RWPE2 (cell line): ENCODE results near the gene TENT5C.

ENCODE experiments used
- ATAC-seq: fragments of 200-7000 bp; cut with Tn5 transposase; 3 replicates; pipeline ENCODE4 v1.9.1; 2021; ENCODE audit warnings: low read depth
- DNase-seq: peaks from one replicate; pipeline ENCODE4 v3.0.0-alpha.2; 2020; ENCODE audit warnings: low spot score
- H3K27ac ChIP-seq: fragments of 450-650 bp; 2 replicates; pipeline ENCODE4 v1.5.1; 2017; ENCODE audit warnings: mild to moderate bottlenecking; ENCODE audit not compliant: poor library complexity, severe bottlenecking
- H3K27me3 ChIP-seq: fragments of 250-450 bp; sonication (Bioruptor Pico); 2 replicates; pipeline ENCODE4 v1.5.1; 2021; ENCODE audit warnings: mild to moderate bottlenecking, moderate library complexity; ENCODE audit not compliant: insufficient read depth, poor library complexity, severe bottlenecking
- H3K36me3 ChIP-seq: fragments of 250-450 bp; sonication (Bioruptor Pico); 2 replicates; pipeline ENCODE4 v1.5.1; 2020; ENCODE audit warnings: low read depth, mild to moderate bottlenecking, moderate library complexity
- H3K4me1 ChIP-seq: fragments of 250-450 bp; sonication (Bioruptor Pico); 2 replicates; pipeline ENCODE4 v1.5.1; 2021; ENCODE audit warnings: mild to moderate bottlenecking, moderate library complexity; ENCODE audit not compliant: insufficient read depth, poor library complexity, severe bottlenecking
- H3K4me3 ChIP-seq: fragments of 250-450 bp; sonication (Bioruptor Pico); 2 replicates; pipeline ENCODE4 v1.5.1; 2021; ENCODE audit warnings: mild to moderate bottlenecking, moderate library complexity; ENCODE audit not compliant: severe bottlenecking
- H3K9me3 ChIP-seq: fragments of 250-450 bp; sonication (Bioruptor Pico); 2 replicates; pipeline ENCODE4 v1.5.1; 2021; ENCODE audit warnings: mild to moderate bottlenecking, moderate library complexity; ENCODE audit not compliant: severe bottlenecking
- TF ChIP-seq, protein P1 (sequence below): fragments of 450-650 bp; IDR thresholded peaks from one replicate; pipeline ENCODE4 v1.5.1; 2017; ENCODE audit warnings: mild to moderate bottlenecking, moderate library complexity; ENCODE audit not compliant: poor library complexity, severe bottlenecking

Gene TENT5C

DNA sequence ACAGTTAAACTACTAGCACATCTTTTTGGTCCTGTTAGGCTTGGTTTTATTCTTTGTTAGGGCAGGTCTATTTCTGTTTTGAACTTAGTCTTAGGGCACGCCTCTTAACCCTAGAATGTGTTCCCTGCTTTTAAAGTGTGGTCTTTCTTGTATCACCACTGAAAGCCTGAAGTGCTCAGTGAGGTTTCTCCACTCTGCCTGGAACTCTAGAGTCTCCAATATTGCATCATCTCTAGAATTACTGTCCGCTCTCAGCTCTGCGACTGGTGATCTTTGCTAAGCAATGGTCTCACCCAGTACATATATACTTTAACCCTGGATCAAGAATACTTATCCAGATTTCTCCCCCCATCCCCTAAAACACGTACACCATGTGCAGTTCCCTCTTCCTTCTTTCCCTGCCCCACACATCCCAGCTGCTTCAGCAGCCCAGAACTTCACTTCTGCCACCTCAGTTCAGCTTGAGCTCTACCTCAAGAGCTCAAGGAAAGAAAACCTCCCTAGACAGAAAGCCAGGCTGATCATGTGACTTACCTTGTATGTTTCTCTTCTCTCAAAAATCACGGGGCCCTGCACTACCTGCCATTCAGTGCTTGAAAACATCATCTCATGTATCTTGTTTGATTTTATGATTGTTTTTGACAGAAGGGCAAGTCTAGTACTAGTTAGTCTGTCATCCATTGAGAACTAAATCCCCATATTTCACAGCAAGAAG lies 59.9 kb downstream of the TENT5C start:
- Histone ChIP-seq H3K36me3 (no peaks in the 10 kb centered on the region), H3K4me1 (no peaks in the 10 kb centered on the region), H3K9me3 (no peaks in the 10 kb centered on the region), H3K4me3 (no peak overlapping the region), H3K27me3 (no peaks in the 10 kb centered on the region), H3K27ac (no peak overlapping the region)
- TF ChIP-seq, protein P1, sequence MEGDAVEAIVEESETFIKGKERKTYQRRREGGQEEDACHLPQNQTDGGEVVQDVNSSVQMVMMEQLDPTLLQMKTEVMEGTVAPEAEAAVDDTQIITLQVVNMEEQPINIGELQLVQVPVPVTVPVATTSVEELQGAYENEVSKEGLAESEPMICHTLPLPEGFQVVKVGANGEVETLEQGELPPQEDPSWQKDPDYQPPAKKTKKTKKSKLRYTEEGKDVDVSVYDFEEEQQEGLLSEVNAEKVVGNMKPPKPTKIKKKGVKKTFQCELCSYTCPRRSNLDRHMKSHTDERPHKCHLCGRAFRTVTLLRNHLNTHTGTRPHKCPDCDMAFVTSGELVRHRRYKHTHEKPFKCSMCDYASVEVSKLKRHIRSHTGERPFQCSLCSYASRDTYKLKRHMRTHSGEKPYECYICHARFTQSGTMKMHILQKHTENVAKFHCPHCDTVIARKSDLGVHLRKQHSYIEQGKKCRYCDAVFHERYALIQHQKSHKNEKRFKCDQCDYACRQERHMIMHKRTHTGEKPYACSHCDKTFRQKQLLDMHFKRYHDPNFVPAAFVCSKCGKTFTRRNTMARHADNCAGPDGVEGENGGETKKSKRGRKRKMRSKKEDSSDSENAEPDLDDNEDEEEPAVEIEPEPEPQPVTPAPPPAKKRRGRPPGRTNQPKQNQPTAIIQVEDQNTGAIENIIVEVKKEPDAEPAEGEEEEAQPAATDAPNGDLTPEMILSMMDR, result no peak
- no peak for ATAC-seq
- DNase-seq, result no peak

DNA sequence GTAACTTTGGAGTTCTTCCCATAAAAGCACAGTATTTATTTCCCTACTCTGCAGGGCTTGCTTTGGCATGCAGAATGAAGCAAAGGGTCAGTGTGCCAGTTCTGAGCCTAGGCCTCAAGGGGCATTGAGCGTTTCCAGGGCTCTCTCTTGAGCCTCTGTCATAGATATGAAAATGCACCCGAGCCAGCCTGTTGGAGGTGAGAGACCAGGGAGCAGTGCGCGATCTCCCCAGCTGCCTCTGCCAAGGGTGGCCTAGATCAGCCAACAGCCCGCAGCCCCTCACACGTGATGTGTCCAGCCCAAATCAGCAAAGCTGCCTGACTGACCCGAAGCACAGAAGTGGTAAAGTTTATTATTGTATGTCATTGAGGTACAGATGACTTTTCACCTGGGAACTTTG lies 63.7 kb downstream of the TENT5C start:
- H3K27ac ChIP-seq, result no peak overlapping the region
- no peaks in the 10 kb centered on the region for H3K27me3 ChIP-seq
- no peaks in the 10 kb centered on the region for H3K36me3 ChIP-seq
- no peak for DNase-seq
- TF ChIP-seq, protein P1, result no peak
- H3K4me3 ChIP-seq, result no peak overlapping the region
- no peaks in the 10 kb centered on the region for H3K9me3 ChIP-seq
- no peaks in the 10 kb centered on the region for H3K4me1 ChIP-seq
- no peak for ATAC-seq

DNA sequence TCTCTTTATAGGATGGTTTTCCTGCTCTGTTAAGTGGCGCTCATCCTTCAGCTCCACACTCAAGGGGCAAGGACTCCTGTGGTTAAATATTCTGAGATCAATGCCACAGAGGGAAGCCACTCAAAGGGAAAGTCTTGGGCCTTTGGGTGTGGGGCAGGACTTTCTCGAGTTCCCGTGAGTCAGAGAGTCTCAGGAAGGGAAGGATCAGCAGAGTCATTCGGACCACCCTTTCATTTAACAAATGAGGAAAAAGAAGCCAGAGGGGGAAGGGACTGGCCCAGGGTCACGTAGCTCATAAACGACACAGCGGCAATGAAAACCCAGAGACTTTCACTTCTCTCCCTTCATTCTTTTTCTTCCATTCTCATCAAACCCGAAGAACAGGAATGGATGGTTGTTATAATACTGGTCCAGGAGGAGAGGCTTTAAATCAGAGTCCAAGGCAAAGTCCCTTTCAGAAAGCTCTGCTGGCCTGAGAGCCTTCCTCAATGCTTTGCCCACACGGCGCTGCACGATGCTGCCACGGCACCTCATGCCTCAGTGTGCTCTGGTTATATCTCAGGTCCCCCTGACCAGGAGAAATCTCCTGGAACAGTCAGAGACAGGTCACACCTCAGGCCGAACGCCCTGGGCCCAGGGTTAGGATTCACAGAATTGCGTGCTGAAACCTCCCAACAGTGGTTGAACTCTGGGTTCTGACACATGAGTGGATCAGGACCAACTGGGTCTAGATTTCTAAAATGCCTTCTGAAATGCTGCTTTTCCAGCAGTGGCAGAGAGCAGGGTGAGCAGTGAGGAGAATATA lies 65.3 kb downstream of the TENT5C start:
- H3K4me3 ChIP-seq, result no peak overlapping the region
- TF ChIP-seq, protein P1, result no peak
- no peak overlapping the region for H3K27ac ChIP-seq
- DNase-seq, result no peak
- H3K4me1 ChIP-seq, result no peaks in the 10 kb centered on the region
- ATAC-seq, result no peak
- H3K27me3 ChIP-seq, result no peaks in the 10 kb centered on the region
- no peaks in the 10 kb centered on the region for H3K9me3 ChIP-seq
- H3K36me3 ChIP-seq, result no peaks in the 10 kb centered on the region

DNA sequence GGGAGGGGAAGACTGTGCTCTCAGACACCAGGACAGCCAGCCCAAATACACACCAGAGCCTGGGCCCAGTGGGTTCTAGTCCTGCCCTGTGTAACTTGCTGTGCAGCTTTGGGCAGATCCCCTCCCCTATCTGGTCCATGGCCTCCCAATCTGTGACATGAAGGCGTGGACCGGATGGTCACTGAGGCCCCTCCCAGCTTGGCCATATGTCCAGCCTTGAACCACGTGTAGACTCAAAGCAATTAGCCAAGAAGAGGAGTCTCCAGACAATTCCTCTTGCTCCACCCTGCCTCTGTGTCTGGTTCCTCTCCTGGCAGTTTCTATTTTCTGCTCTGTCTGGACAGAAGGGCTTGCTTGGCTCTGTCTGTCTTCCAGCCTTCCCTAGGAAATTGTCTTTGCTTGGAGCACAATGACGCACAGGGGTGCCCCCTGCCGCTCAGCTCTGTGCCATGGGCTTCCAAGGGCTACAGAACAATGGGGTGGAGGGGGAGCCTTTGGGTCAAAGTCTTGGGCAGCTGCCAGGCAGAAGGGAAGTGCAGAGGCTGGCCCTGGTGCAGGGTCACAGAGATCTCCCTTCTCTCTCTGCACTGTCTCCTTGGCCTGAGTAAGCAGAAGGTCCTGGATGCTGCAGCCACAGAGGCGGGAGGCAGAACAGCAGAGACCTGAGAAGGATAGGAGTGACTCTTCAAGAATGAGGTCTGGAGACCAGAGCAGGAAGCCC lies 66.1 kb downstream of the TENT5C start:
- no peaks in the 10 kb centered on the region for H3K9me3 ChIP-seq
- no peaks in the 10 kb centered on the region for H3K36me3 ChIP-seq
- TF ChIP-seq, protein P1, result no peak
- H3K4me3 ChIP-seq, result no peak overlapping the region
- DNase-seq, result no peak
- H3K4me1 ChIP-seq, result no peaks in the 10 kb centered on the region
- no peaks in the 10 kb centered on the region for H3K27me3 ChIP-seq
- ATAC-seq, result no peak
- H3K27ac ChIP-seq, result no peak overlapping the region
